Natural killer cell (primary cell): ENCODE results near the gene C1orf21. TPM values are rescaled to one million over a fixed set of nuclear protein-coding genes. Genes with fewer than 3 reads are reported as not detected.

Experiments used
- ATAC-seq, 3 donors: fragments of 150-1000 bp in 2 of 3; fragments of 200-7000 bp in 1 of 3; cut with Tn5 transposase; 1 replicate in 1 of 3; 2 replicates in 2 of 3; pipeline ENCODE4 v1.10.0; 2021; ENCODE audit warnings: mild to moderate bottlenecking in 2 of 3, moderate library complexity in 2 of 3
- DNase-seq, 2 donors: peaks; one replicate each; pipeline versions ENCODE4 v3.0.0 to v3.0.0-alpha.2; 2013 to 2021; ENCODE audit warnings: mixed read lengths in 1 of 2
- H3K27ac ChIP-seq: one replicate; pipeline ENCODE4 v1.5.1; 2013; ENCODE audit warnings: mild to moderate bottlenecking, low read length
- H3K27me3 ChIP-seq: one replicate; pipeline ENCODE4 v1.6.1; 2013; ENCODE audit warnings: low read length; ENCODE audit not compliant: control insufficient read depth, insufficient read depth
- H3K36me3 ChIP-seq: one replicate; pipeline ENCODE4 v1.6.1; 2013; ENCODE audit warnings: low read length; ENCODE audit not compliant: control insufficient read depth, insufficient read depth
- H3K4me1 ChIP-seq: one replicate; pipeline ENCODE4 v1.6.1; 2013; ENCODE audit warnings: low read length; ENCODE audit not compliant: control insufficient read depth, insufficient read depth
- H3K4me3 ChIP-seq: one replicate; pipeline ENCODE4 v1.5.1; 2013; ENCODE audit warnings: low read length
- H3K9me3 ChIP-seq: one replicate; pipeline ENCODE4 v1.6.1; 2013; ENCODE audit warnings: low read length; ENCODE audit not compliant: control insufficient read depth, insufficient read depth
- H3K27ac Mint-ChIP-seq, 2 donors: one replicate each; pipeline ENCODE4 v1.8.0; 2022; ENCODE audit warnings: mild to moderate bottlenecking in 2 of 2, mixed read lengths in 2 of 2, moderate library complexity in 1 of 2
- H3K27me3 Mint-ChIP-seq, 2 donors: one replicate each; pipeline ENCODE4 v1.8.0; 2022; ENCODE audit warnings: low read depth in 2 of 2, mixed read lengths in 2 of 2
- H3K36me3 Mint-ChIP-seq: one replicate; pipeline ENCODE4 v1.8.0; 2022; ENCODE audit warnings: mixed read lengths
- H3K4me1 Mint-ChIP-seq, 2 donors: one replicate each; pipeline ENCODE4 v1.8.0; 2022; ENCODE audit warnings: mixed read lengths in 2 of 2
- H3K4me3 Mint-ChIP-seq: one replicate; pipeline ENCODE4 v1.8.0; 2022; ENCODE audit warnings: mild to moderate bottlenecking, moderate library complexity, mixed read lengths
- H3K9me3 Mint-ChIP-seq, 2 donors: one replicate each; pipeline ENCODE4 v1.8.0; 2022; ENCODE audit warnings: mixed read lengths in 2 of 2
- CTCF ChIP-seq: fragments of 200-600 bp; IDR thresholded peaks from one replicate; pipeline ENCODE4 v1.8.0; 2022; ENCODE audit warnings: antibody characterized with exemption
- WGBS: methylation state at CpG from one replicate; pipeline ENCODE4 v1.1.7; 2013; ENCODE audit warnings: missing lambda C conversion rate; ENCODE audit not compliant: insufficient coverage; 5-methylcytosine and 5-hydroxymethylcytosine counted together
- intact Hi-C: fragments of 100-400 bp; cut with micrococcal nuclease; formaldehyde crosslinking; loops from one replicate; pipeline ENCODE4 v1.14.2; 2022
- total RNA-seq, 4 donors: library from RNA; stranded (reverse); fragments of 120-200 nt in 1 of 4; gene quantifications; one replicate each; pipeline versions ENCODE4 v1.2.3 to v1.2.4, GENCODE V29; 2013 to 2022

The C1orf21 gene
- total RNA-seq, 3 donors from 2014 or later (not counting 1 experiment from before 2014, with no cell fraction given): 84.3 to 111 (median 88.3) TPM

GRCh38 chr1:184553845-184554244 lies 167.0 kb downstream of the C1orf21 start:
- DNase-seq (no peak), ATAC-seq (no peak)
- WGBS: 92% methylated on average over 2 of the region's 2 CpGs
- no peaks in the 10 kb centered on the region for H3K36me3 Mint-ChIP-seq
- H3K27me3 ChIP-seq: no peaks in the 10 kb centered on the region
- no peak overlapping the region for H3K4me3 Mint-ChIP-seq
- H3K4me1 Mint-ChIP-seq: peaks cover 59 to 62% of the 10 kb centered on the region in 2 donors
- TF ChIP-seq CTCF: no peak
- peaks cover 3% of the 10 kb centered on the region for H3K4me1 ChIP-seq
- no peak overlapping the region for H3K4me3 ChIP-seq
- H3K9me3 Mint-ChIP-seq: no peaks in the 10 kb centered on the region
- H3K27ac Mint-ChIP-seq: peak overlapping the region in 1 of 2 donors; percentile 1
- no peaks in the 10 kb centered on the region for H3K9me3 ChIP-seq
- intact Hi-C loops: no loop called here
- no peak overlapping the region for H3K27ac ChIP-seq
- no peaks in the 10 kb centered on the region for H3K27me3 Mint-ChIP-seq
- H3K36me3 ChIP-seq: no peaks in the 10 kb centered on the region

GRCh38 chr1:184555665-184556641 lies 169.1 kb downstream of the C1orf21 start:
- 96% methylated on average over 5 of the region's 7 CpGs for WGBS
- Mint-ChIP-seq H3K9me3 (no peaks in the 10 kb centered on the region), H3K4me1 (peaks cover 80% of the 10 kb centered on the region in 2 donors), H3K36me3 (no peaks in the 10 kb centered on the region), H3K4me3 (no peak overlapping the region), H3K27me3 (no peaks in the 10 kb centered on the region), H3K27ac (peak overlapping the region in 1 of 2 donors; percentile 7)
- Histone ChIP-seq H3K36me3 (no peaks in the 10 kb centered on the region), H3K27ac (no peak overlapping the region), H3K4me3 (no peak overlapping the region), H3K4me1 (peaks cover 3% of the 10 kb centered on the region), H3K9me3 (no peaks in the 10 kb centered on the region), H3K27me3 (no peaks in the 10 kb centered on the region)
- intact Hi-C loops: no loop called here
- no peak for TF ChIP-seq CTCF
- DNase-seq (no peak), ATAC-seq (no peak)

- Mint-ChIP-seq H3K4me3 (no peak overlapping the region), H3K27ac (peak overlapping the region in 1 of 2 donors; percentile 7), H3K27me3 (no peaks in the 10 kb centered on the region), H3K36me3 (no peaks in the 10 kb centered on the region), H3K9me3 (no peaks in the 10 kb centered on the region), H3K4me1 (peaks cover 81 to 82% of the 10 kb centered on the region in 2 donors)
- TF ChIP-seq CTCF: no peak
- H3K4me3 ChIP-seq: no peak overlapping the region
- no peaks in the 10 kb centered on the region for H3K27me3 ChIP-seq
- no peak for DNase-seq
- intact Hi-C loops: no loop called here
- H3K27ac ChIP-seq: no peak overlapping the region
- no peak for ATAC-seq
- H3K4me1 ChIP-seq: peaks cover 3% of the 10 kb centered on the region
- H3K9me3 ChIP-seq: no peaks in the 10 kb centered on the region
- no peaks in the 10 kb centered on the region for H3K36me3 ChIP-seq
- WGBS: 97% methylated on average over 2 of the region's 2 CpGs
Measured at GRCh38 chr1:184556665-184557064, 169.8 kb downstream of the C1orf21 start.
